AG04450 (cell line): ENCODE measurements around the gene RDX. TPM values are rescaled to one million over a fixed set of nuclear protein-coding genes. Genes with fewer than 3 reads are reported as not detected.

ENCODE experiments used
- CTCF ChIA-PET: fragments of 300-600, 350-600 bp; formaldehyde crosslinking; extraction: SDS; loops from one replicate; lab custom pipeline; 2022; ENCODE audit warnings: antibody characterized with exemption, inconsistent platforms; lab: Charles Lee
- POLR2A ChIA-PET: fragments of 350-600 bp; formaldehyde crosslinking; extraction: SDS; loops from one replicate; lab custom pipeline; 2021; ENCODE audit warnings: antibody characterized with exemption, inconsistent platforms; lab: Yijun Ruan, JAX
- DNase-seq: peaks from one replicate; pipeline ENCODE4 v3.0.0-alpha.2; 2011; ENCODE audit warnings: low read depth, low spot score
- H3K27ac ChIP-seq: one replicate; pipeline ENCODE4 v1.5.1; 2012; ENCODE audit warnings: low read depth, low read length, control low read depth
- H3K27me3 ChIP-seq: one replicate; pipeline ENCODE4 v1.6.0; 2012; ENCODE audit warnings: low read length; ENCODE audit not compliant: control insufficient read depth, insufficient read depth
- H3K4me3 ChIP-seq: 2 replicates; pipeline ENCODE4 v1.5.1; 2011; ENCODE audit warnings: mild to moderate bottlenecking, low read depth, low read length, control low read depth
- H3K9me3 ChIP-seq: 2 replicates; pipeline ENCODE4 v1.5.1; 2012; ENCODE audit warnings: low read length; ENCODE audit not compliant: control insufficient read depth, insufficient read depth
- CTCF ChIP-seq: IDR thresholded peaks from 2 replicates; pipeline ENCODE4 v1.5.1; 2011; ENCODE audit warnings: low read depth, low read length, control low read depth, inconsistent platforms
- polyA plus RNA-seq: library from polyadenylated mRNA; depleted of rRNA; stranded (reverse); fragments of >200 nt; gene quantifications from 2 replicates; pipeline ENCODE4 v1.2.3, GENCODE V29; 2011

Gene RDX
- polyA plus RNA-seq, 1 experiment: 92.3 TPM

DNA sequence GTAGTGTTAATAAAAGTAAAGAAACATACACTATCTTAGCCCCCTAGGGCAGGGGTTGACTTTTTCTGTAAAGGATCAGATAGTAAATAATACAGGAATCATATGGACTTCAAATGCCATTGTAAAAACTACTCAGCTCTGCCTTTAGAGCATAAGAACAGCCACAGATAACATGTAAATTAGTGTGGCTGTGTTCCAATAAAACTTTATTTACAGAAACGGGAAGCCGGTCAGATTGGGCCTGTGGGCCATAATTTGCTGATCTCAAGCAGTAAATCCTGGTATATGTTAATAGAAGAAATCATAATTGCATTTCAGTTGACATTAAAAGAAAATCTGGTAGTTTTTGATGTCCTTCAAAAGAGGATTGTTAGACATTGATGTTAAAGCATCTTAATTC, 126.7 kb downstream of the RDX start:
- Histone ChIP-seq H3K9me3 (no peaks in the 10 kb centered on the region), H3K27ac (no peak overlapping the region), H3K4me3 (no peak overlapping the region), H3K27me3 (no peaks in the 10 kb centered on the region)
- ChIA-PET CTCF (no interaction called here), POLR2A (no interaction called here)
- DNase-seq: no peak
- no peak for TF ChIP-seq CTCF

DNA sequence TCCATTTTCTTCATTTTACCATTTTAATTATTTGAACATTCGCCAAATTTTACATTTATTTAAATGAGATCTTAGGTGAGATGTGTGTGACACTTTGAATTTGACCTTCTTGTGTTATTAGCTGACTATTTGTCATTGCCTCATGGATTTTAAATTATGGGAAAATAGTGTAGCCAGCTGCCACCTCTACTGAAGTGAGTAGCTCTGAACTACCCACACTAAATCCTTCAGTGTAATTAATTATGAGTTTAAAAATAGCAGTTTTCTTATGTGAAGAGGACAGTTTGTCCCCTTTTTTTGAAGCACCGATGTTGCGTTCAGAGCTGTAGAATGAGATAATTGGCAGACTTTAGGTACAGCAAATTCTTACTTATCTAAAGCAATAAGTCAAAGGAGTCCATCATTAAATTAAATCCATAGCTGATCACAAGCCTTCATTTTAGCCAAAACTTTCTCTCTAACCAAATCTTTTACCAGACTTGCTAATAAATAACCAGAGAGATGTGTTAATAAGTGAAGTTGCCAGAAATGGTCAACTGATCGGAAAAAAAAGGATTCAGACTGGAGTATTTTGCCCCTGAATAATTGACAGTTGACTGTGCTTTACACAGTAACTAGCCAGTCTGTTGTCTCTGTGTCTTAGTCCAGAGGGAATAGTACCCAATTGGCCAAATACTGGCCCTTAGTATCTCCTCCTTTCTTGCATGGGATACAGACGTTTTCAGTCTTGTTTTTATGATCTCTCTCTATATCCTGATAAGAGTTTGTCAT, 128.2 kb downstream of the RDX start:
- no peak for DNase-seq
- CTCF ChIA-PET: interaction anchor here (1.3 kb wide), 1 partner anchor 315 kb away, joined by 3 read pairs; no protein-coding TSS in a partner anchor
- no peaks in the 10 kb centered on the region for H3K27me3 ChIP-seq
- POLR2A ChIA-PET: no interaction called here
- H3K9me3 ChIP-seq: no peaks in the 10 kb centered on the region
- no peak for TF ChIP-seq CTCF
- no peak overlapping the region for H3K27ac ChIP-seq
- H3K4me3 ChIP-seq: no peak overlapping the region

GRCh38 chr11:110165039-110165925, 131.1 kb downstream of the RDX start:
- CTCF ChIA-PET: interaction anchor here (0.6 to 1.1 kb wide), 3 partner anchors 9 to 267 kb away, joined by 3 to 4 read pairs (median 4); no protein-coding TSS in a partner anchor
- POLR2A ChIA-PET: no interaction called here
- Histone ChIP-seq H3K27ac (no peak overlapping the region), H3K27me3 (no peaks in the 10 kb centered on the region), H3K4me3 (no peak overlapping the region), H3K9me3 (no peaks in the 10 kb centered on the region)
- no peak for DNase-seq
- TF ChIP-seq CTCF: no peak

GRCh38 chr11:110162216-110162615, 134.2 kb downstream of the RDX start:
- DNase-seq: no peak
- POLR2A ChIA-PET: no interaction called here
- CTCF ChIA-PET: interaction anchor here (1.0 kb wide), 1 partner anchor 12 kb away, joined by 3 read pairs; no protein-coding TSS in a partner anchor
- H3K9me3 ChIP-seq: no peaks in the 10 kb centered on the region
- no peaks in the 10 kb centered on the region for H3K27me3 ChIP-seq
- H3K27ac ChIP-seq: no peak overlapping the region
- no peak for TF ChIP-seq CTCF
- no peak overlapping the region for H3K4me3 ChIP-seq
